GM20000 (cell line): ENCODE measurements around the gene RPL19.
"Not testable (repeated sequence)": the region's sequence is repeated elsewhere in the genome, so short reads cannot be mapped to it uniquely, and the experiment has no call there.

ENCODE experiments used
- DNase-seq: peaks from one replicate; pipeline ENCODE4 v3.0.0; 2012; ENCODE audit warnings: low spot score
- CTCF ChIP-seq: IDR thresholded peaks from 2 replicates; pipeline ENCODE4 v1.5.1; 2012; ENCODE audit warnings: mild to moderate bottlenecking, control low read depth; ENCODE audit errors: extremely low read depth, missing control alignments

Gene RPL19

GRCh38 chr17:39167476-39167875 lies 32.6 kb upstream of the RPL19 start:
- TF ChIP-seq CTCF, result no peak
- no peak for DNase-seq

- DNase-seq, result not testable (repeated sequence)
These were observed 31.6 kb upstream of the RPL19 start for GRCh38 chr17:39168503-39168902.

- no peak for DNase-seq
- no peak for TF ChIP-seq CTCF
These were observed 31.0 kb upstream of the RPL19 start for GRCh38 chr17:39169101-39169500.

- TF ChIP-seq CTCF, result no peak
- no peak for DNase-seq
These were observed 30.6 kb upstream of the RPL19 start for GRCh38 chr17:39169518-39169917.

GRCh38 chr17:39170109-39170508 lies 30.0 kb upstream of the RPL19 start:
- TF ChIP-seq CTCF, result no peak
- no peak for DNase-seq

- no peak for DNase-seq
- no peak for TF ChIP-seq CTCF
These were observed 29.5 kb upstream of the RPL19 start for GRCh38 chr17:39170558-39170957.

- no peak for DNase-seq
- no peak for TF ChIP-seq CTCF
These were observed 28.1 kb upstream of the RPL19 start for GRCh38 chr17:39171933-39172332.

GRCh38 chr17:39173080-39173479 lies 27.0 kb upstream of the RPL19 start:
- no peak for TF ChIP-seq CTCF
- DNase-seq, result no peak
